GM12873 (cell line): ENCODE data around the gene FBP1.

Experiments
- TF ChIP-seq, protein P1 (sequence below): IDR thresholded peaks from 2 replicates; pipeline ENCODE4 v1.5.1; 2012; ENCODE audit warnings: low read depth, mild to moderate bottlenecking, moderate library complexity, low read length, control low read depth; ENCODE audit not compliant: insufficient read depth; ENCODE audit errors: missing control alignments

The FBP1 gene

DNA sequence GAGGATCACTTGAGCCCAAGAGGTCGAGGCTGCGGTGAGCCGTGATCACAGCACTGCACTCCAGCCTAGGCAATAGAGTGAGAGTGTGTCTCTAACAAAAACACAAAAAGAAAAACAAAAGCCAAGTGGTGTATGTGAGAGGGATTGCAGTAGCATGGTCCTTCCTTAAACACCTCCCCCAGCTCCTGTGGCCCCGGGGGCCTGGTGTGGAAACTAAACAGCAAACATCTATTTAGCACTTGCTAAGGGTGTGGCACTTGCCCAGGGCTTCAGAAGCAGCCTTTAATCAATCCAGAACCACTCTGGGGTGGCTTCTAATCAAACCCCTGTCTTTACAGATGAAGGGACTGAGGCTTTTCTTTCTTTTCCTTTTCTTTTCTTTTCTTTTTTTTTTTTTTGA, 4.4 kb upstream of the FBP1 start:
- TF ChIP-seq, protein P1, sequence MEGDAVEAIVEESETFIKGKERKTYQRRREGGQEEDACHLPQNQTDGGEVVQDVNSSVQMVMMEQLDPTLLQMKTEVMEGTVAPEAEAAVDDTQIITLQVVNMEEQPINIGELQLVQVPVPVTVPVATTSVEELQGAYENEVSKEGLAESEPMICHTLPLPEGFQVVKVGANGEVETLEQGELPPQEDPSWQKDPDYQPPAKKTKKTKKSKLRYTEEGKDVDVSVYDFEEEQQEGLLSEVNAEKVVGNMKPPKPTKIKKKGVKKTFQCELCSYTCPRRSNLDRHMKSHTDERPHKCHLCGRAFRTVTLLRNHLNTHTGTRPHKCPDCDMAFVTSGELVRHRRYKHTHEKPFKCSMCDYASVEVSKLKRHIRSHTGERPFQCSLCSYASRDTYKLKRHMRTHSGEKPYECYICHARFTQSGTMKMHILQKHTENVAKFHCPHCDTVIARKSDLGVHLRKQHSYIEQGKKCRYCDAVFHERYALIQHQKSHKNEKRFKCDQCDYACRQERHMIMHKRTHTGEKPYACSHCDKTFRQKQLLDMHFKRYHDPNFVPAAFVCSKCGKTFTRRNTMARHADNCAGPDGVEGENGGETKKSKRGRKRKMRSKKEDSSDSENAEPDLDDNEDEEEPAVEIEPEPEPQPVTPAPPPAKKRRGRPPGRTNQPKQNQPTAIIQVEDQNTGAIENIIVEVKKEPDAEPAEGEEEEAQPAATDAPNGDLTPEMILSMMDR, result no peak

DNA sequence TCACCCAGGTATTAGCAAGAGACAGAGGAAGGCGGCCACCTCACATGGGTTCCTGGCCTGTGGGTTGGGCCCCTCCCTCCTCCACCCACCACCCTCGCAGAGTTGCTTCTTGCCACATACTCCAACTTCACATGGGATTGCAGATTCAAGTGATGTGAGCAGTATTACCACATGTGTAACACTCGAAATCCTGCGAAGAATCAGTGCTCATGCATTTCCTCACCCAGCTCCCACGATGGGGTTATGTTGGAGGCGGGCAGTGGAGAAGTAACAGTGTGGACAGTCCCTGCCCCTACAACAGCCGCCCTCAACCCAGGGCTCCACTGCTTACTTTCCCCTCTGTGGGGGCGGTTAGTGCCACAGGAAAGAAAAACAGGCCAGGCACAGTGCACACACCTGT, 3.9 kb upstream of the FBP1 start:
- TF ChIP-seq, protein P1, result no peak

DNA sequence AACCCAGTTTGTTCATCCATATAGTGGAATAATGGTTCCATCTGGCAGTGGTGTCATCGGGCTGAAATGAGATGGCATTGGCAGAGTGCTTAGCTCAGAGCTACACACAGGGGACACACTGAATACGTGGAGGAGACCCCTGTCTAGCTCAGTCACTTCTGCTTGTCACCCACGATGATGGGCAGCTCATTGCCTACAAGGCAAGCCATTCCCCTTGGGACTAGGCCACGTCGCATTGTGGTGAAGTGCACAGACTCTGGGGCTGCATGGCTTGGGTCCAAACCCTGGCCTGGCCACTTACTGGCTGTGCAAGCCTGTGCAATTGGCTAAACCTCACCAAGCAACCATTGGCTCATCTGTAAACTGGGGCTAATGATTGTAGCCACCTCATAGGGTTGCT, 3.2 kb upstream of the FBP1 start:
- TF ChIP-seq, protein P1, result no peak

DNA sequence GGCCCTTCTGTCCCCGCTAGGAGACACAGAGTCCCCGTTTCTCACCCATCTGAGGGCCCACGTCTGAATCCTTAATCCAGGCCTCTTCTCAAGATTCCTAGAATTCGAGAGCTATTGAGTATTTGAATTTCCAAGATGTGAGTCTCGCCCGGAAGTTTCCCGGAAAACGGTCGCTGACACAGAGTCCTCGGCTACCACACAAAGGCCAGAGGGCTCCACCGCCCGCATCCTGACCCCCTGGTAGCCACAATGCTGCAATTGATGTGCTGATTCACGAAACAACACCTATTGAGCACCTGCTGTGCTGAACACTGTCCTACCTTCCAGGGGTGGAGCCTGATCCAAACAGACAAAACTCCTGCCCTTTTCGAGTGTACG, 670 bp upstream of the FBP1 start:
- TF ChIP-seq, protein P1, result no peak

DNA sequence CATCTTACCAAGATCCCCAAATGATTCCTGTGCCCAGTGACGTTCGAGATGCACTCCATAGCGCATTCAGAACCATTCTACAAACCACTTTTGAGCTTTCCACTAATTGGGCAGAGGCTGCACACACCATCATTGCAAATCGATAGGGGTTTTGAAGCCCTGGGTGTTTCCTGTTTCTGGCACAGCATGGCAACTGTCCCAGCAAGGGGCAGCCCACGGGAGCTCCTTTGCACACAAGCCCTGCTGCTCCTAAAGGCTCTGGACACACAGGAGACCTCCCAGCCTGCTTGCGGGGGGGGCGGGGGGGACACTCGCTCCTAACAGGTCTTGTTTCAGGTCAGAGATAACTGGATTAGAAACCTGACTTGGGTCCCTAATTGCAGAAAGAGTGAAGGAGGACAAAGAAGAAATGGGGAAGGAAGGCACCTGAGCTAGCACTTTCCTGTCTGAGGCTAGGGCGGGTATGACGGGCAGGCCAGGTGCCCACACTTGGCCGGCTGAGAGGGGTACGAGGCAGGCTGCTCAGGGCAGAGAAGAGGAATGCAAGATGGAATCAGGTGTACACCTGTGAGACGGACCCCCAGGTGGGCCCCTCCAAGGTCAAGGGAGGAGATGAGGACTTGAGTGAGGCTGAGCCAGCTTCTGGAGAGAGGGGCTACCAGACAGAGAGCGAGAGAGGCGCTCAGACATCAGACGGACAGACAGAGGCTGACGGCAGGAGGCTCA, 820 bp downstream of the FBP1 start:
- TF ChIP-seq, protein P1, result no peak

DNA sequence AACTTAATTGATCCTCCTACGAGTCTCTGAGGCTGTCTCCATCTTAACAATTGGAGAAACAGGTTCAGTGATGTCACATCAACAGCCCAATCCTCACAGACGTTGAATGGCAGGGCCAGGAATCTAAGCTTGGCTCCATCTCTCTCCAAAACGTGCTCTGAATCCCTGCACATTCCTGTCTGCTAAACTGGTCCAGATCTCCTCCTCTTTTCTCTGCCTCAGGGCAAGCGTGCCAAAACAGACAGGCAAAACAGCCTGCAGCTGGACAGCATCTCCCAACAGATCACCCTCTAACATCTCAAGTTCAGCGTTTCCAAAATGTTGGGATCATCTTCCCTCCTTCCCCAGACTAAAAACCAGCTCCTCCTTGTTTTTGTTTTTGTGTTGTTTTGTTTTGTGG, 6.6 kb downstream of the FBP1 start:
- TF ChIP-seq, protein P1, result no peak

DNA sequence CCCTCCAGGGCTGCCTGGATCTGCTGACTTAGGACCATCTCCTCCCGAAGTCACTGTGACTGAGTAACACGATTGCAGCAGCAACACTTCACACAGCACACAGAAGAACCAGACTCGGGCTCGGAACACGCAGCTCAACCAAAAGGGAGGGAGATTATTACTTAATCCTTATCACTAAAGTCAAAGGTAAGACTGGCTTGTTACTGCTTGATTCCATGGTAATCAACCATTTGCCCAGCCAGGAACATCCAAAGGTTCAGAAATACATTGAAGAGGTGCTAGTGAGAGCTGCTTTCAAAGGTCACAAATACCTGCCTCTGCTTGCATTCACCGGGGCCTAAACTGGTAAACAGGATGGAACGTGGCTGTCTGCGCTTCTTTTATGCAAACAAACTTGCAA, 7.7 kb downstream of the FBP1 start:
- TF ChIP-seq, protein P1, result no peak
